GM19455 (cell line): ENCODE data around the gene PGS1.

Source experiments
- ATAC-seq: cut with Tn5 transposase; IDR thresholded peaks from one replicate; pipeline ENCODE4 v1.9.1; 2021; ENCODE audit not compliant: unreplicated experiment

The PGS1 gene

DNA sequence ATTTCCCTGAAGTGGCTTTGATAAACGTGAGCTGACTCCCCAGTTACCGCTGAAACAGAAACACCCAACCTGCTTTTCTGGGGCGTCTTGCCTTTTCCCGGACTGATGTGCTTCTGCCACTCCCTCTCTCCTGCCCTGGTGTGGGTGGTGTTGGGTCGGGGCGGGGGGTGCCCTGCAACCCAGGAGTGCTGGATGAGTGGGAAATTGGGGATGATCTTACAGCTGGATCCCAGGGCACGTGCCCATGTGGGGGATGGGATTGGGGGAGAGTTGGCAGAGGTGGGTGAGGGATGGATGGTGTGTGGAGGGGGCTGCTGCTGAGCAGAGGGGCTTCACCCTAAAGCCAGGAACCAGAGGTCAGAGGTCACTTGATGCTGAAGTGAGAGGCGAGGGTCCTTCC, 28.5 kb downstream of the PGS1 start:
- no peak for ATAC-seq

DNA sequence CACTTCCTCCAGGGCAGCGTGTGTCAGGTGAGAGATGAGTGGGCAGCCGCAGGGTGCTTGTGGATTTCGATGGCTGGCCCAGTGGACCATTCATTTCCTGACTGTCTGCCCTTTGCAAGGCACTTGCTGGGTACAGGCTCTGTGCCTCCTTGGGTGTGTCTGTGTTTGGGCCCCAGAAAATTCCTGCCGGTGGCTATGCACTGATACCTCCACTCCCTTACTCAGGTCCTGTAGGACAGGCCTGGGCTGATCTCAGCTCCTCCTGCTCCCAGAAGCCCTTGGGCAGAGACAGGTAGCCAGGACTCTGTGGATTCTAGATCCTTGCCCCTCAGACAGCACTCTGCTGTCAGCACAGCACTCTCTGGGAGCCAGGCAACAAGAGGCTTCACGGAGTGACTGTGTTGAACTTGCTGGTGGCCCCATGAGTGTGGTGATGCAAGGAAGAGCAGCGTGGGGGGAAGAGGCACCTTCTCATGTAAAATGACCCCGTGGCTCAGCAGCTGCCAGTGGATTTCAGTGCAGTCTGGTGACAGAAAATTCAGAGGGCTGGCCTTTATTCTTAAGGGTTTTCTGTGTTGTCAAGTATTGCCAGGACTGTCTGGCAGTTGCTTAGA, 29.0 kb downstream of the PGS1 start:
- ATAC-seq, result no peak

DNA sequence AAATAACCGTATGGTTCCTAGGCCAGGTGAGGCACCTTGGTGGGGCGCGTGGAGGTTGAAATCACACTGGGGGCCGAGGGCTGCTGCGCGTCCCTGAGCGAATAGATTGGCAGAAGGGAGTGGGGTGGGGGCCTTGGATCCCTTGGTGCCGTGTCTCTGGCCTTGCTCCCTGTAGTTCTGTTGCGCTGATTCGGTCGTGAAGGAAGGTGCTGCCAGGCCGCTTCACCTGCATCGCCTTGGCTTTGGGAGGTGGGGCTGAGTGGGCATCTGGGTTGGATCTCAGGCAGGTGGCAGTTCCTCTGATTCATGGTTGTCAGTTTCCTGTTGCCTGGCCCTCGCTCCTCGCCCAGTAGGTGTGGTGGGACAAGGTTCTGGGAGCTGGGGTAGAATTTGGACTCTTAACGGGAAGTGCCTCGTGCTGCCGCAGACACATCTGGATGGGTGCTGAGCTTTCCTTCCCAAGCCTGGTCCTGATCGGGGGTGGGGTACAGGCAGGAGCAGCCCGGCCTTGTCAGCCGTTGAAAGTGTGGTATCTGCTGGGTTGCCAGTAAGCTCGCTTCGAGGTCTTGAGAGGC, 30.1 kb downstream of the PGS1 start:
- ATAC-seq, result no peak

DNA sequence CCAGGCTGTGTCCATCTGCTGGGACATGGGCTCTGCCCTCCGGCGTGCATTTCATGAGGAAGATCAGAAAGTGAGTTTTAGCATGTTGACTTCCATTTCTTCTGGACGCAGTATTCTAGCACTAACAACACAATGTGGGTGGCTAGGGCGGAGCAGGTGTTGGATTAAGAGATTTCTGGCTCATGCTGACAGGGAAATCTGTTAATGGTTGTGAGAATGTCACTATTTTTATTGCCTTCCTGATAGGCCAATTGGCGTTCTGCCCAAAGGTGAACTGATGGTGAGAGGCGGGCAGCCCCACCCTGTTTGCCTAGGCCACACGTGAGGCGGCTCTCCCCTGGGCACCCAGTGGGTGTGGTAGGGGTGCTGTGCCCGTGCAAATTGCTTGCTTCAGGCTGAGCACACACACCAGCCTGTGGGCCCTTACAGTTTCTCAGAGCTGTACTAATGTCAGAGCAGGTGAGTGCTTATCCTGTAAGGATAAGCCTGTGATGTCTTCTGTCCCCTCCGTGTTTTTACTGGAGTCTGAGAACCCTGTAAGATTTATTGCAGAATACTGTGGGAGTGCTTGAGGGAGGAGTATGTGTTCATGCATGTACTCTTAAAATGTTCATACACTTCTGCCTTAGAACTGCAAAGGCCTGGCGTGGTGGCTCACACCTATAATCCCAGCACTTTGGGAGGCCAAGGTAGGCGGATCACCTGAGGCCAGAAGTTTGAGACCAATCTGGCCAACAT, 30.9 kb downstream of the PGS1 start:
- ATAC-seq, result no peak

DNA sequence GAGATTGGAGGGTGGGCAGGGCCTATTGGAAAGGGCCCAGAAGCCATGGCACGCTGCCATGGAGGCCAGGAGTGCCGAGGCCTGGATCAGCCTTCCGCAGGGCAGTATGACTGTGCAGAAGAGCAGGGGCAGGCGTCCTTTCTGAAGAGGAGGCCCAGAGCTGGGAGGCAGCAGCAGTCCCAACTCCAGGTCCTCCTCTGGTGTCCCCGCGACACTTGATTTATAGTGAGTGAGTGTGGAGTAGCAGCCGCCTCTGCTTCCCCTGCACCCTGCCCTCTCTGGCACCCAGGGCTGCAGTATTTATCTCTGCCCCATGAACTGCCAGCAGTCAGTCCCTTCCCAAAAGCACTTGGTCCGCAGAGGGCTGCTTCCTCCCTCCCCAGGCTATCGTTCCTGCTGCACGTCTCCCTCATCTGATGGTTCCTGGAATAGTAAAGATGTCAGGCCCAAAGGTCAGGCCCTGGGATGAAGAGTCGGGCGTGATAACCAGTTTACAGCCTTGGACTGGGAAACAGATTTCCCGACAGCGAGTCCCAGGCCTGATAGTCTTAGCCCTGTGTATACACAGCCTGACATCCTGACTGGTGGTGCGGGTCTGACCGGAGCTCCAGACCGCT, 32.9 kb downstream of the PGS1 start:
- ATAC-seq, result no peak

DNA sequence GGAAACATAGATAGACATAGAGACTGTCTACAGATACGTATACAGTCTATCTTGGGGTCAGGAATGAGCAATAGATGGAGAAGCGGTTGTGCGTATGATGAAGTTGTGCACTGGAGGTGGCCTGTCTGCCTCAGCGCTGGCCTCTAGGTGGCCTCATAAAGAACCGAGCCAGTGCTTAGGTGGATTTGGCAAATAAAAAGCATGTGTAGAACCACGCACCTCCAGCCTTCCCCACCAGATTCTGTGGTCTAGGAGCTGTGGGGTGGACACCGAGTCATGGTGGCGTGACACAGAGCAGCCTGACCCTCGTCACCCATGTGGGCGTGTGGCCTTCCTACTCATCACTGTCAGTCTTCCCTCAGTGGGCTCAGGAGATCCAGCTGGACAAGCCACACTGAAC, 34.0 kb downstream of the PGS1 start:
- no peak for ATAC-seq

DNA sequence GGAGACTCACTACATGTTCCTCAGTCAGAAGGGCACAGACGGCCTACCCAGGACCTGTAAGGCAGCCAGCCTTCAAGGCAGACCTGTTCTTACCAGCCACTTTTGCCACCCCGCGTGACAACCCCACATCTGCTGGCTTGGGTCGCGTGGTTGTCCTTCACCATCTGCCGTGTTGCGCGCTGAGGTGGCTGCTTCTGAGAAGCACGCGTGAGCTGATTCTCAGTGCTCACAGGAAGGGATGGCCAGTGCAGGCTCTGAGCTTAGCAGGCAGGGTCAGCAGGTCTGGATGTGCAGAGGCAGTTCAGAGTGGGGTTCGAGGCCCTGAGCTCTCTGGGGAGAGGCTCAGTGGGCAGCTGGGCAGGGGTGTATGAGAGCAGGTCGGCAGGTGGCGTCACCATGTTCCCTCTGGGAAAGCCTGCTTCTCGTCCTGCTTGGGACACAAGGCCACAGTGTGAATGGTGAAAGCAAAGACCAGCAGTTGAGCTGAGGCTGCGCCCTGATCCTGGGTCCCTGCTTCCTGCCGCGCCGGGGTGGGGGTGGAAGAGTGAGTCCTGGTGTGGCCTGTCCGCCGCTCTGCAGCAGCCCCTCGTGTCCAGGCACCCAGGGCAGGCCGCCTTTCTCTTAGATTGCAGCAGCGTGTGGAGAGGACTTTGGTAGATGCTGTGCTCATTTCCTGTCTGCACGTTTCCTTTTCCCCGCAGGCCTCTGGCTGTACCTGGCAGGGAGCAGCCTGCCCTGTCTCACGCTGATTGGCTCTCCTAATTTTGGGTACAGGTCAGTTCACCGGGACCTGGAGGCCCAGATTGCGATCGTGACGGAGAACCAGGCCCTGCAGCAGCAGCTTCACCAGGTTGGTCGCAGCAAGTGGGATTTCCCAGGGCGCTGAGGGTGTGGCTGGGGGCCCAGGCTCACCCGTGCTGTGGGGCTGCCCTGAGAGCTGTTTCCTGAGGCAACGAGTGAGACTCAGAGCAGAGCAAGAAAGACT, 36.0 kb downstream of the PGS1 start:
- no peak for ATAC-seq

DNA sequence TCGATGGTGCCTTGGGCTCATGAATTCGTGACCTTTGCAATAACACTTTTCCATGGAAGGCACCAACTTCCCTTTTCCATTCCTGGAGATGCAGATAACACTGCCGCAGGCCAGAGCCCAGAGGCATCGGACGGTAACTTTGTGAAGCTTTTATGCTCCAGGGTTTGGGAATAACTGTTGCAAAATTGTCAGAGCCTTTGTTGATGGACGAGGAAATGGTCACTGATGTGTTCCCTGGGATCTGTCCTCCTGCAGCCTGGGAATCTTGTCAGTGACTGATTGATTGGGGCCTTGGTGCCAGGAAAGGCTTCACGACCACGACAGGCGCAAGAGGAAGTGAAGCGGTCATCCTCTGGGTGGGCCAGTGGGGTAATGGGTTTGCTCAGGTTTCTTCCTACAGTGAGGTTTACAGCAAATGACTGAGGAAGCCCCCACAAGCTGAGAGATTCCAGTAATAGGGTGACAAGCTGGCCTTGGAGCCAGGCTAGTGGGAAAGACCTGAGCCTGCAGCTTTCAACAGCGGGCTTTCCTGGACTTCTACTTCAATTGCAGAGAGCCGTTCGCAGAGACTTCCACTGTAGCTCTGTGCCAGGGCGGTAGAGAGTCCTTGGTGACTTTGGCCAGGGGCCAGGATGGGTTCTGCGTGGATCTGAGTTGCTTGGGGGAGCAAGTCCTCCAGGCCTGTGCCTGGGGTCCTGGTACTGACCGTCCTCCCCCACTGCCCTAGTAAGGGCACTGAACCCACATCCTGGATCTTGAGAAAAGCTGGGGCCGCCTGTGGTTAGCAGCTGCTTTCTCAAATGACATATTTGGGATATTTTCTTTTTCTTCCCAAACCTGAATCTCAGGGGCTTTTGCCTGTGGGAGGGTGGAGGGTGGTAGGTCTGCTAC, 37.6 kb downstream of the PGS1 start:
- no peak for ATAC-seq

DNA sequence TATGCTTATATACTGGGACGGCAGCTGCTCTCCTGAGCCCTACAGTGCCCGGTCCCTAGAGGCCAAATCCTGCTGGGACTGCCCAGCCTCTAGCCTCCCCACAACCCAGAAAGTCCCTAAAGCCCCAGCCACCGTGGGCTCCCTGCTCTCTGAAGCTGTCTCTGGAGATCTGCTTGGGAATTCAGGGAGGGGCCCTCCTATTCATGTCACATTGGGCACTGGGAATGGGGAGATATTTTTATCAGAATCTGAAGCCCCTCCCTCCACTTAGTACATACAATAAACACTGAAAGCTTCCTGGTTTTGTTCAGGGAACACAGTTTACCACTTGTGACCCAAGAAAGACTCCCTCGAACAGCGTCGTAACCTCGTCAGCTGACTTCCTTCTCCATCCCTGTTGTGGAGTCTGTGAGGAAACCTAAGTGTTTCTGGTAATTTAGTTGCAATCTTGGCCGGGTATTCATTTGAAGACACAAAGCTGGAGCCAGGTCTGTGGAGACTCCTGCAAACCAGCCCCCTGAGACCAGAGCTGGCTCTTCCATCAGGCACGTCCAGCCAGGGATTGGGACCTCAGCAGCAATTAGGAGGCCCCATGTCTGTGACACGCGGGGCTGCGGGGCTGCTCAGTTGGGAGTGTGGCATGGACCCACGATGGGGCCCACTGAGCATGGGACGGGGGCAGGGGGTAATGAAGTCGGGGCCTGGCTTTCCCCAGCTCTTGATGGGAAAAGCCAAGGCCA, 38.5 kb downstream of the PGS1 start:
- no peak for ATAC-seq

DNA sequence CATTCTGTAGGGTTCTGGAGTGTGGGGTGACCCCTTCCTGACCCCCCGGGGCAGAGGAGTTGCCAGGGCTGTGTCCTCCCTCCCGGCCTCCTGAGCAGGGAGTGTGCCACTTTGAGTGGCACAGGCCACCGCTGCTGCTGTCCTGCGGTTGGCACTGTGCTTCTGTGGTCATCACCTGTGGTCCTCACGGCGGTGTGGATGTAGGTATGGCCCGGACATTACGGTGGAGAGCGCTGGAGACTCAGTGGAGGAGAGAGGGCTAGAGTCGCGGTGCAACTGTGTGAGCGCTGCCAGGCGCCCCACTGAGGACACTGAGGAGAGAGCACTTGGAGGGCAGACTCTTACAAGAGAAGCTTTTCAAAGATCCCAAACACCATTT, 39.1 kb downstream of the PGS1 start:
- no peak for ATAC-seq

DNA sequence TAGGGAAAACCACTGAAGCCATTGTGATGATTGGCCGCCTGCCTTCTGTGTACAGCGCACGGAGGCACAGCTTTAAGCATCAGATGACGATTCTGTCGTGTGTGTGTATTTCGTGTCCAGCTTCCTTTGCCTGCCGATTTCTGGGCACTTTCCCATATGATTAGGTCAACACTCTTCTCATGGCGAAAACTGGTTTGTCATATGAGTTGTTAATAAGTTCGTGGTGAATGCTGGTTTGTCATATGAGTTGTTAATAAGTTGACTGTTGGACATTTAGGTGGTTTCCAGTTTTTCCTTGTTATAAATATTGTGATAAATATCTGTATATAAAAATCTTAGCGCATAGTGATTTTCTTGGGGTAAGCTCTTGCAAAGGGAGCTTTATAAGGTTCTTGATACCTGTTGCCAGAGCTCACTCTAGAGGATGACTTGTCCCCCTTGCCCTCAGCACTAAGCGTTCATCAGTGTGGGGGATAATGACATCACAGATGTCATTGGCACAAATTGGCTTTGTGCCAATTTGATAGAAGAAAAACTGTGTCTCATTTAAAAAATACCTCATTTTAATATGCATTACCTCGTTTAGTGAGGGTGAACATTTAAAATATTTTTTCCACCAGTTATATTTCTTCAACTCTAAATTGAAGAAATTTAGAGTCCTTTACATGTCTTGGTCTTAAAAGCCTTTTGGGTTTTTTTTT, 40.0 kb downstream of the PGS1 start:
- ATAC-seq, result no peak

DNA sequence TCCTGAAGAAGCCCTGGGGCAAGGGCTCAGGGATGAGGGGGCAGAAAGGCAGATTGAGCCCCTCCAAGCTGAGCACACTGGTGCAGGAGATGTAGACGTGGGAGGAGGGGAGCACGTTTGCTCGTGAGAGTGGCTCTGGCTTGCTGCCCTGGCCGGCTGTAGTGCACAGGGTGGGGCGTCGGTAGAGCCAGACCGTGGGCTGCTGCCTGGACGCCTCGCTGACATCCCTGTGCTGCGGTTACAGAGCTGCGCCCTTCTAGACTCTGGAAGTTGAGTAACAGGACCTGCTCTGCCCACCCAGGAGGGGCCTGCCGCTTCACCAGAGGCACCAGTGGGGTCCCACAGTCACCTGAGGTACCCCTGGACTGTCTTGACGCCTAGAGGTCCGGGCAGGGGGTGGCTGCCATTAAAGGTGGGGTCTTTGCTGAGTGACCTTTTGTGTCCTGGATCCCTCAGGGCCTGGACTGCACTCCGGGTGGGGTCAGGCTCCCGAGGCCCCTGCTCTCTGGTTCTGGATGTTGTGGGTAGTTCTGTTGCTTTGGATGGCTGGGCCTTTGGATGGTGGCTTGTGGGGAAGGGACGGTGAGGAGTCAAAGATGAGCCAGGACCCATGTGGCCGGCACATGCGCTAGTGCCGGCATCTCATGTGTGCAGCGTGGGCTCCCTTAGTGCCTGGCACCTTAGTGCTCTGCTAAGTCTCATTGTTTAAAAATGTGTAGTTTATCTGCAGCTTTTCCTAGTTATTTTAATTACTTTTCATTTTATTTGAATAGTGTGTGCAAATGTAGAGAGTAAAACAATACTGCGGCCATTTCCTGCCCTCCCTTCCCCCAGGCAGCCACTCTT, 41.7 kb downstream of the PGS1 start:
- ATAC-seq, result no peak

DNA sequence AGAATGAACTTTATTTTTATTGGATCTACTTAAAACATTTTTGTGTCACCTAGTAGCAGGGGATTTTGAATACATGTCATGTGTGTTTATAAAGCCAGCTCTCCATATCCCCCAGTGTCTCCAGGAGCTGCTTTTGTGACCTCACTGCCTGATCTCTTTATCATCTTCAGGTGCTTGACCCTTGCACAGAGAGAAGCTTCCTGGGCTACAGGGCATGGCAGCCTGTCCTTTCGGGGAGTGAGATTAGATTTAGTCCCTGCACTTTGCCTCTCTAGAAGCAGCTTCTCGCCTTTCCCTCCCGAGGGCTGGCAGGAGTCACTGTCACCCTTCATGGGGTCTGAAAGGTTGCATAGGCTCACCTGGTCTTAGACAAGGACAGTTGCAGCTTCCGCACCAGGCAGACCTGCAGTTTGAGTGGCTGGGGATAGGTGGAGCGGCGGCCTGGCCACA, 42.7 kb downstream of the PGS1 start:
- ATAC-seq, result no peak

DNA sequence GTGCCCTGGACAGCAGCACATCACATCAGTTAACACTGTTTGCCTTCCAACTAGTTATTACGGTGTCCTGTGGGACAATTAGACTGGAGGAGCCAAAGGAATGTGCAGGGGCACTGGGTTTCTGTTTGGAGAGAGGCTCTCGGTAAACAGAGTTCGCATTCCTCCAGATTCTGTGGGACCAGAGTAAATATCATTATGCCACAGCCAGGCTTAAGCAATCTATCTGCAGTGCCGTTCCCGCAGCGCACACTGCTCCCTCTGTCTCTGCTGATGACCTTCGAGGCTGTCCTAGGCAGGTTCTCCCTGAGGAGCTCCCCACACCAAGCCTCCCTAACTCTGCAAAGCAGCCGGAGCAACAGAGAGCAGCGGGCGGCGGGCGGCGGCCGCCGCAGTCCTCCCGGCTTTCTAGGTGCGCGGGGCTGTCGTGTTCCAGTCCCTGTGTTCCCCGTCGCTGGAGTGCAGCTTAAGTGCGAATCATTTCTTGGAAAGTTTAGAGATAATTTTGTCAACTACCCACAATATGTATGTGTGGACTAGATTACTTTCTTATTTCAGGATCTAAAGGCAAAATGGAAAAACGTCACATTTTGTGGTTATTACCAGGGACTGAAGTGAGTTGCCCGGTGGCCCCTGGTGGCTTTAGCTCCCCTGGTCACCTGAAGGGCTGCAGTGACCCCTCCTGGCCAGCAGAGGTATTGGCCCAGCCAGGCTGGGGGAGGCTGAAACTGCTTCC, 43.3 kb downstream of the PGS1 start:
- no peak for ATAC-seq

DNA sequence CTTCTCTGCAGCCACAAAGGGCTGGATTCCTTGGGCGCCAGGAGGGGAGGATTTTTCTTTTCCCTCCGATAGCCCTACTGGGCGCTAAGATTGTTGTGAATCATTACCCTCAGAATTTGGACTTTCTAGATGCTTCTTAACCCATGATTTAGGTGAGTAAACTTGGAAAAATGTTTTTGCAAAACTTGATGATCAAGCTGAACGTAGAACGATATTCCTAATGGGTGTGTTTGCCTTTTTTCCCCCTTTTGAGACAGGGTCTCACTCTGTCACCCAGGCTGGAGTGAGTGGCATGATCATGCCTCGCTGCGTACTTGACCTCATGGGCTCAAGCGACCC, 43.8 kb downstream of the PGS1 start:
- ATAC-seq, result no peak

DNA sequence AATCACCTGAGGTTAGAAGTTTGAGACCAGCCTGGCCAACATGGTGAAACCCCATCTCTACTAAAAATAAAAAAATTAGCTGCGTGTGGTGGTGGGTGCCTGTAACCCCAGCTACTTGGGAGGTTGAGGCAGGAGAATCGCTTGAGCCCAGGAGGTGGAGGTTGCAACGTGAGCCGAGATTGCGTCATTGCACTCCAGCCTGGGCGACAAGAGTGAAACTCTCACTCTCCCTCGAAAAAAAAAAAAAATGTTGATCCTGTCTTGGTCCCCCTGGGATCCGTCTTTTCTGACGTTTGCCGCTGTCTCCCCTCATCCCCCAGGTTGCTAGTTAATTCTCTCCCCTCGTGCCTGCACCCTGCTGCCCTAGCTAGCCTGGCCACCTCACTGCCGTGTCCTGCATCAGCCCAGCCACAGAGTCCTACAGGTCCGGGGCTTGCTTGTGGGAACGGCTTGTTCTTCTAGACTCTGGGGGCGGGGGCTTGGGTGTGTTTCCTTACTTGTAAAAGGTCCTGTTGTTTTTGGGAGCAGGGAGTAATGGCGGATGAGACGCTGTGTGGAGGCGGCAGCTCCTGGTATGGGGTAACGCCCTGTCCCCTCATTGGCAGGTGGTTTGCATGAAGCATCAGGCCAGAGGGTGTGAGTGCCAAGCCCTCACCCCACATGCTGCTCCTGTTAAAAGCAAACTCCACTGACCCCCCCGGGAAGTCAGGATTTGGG, 44.6 kb downstream of the PGS1 start:
- no peak for ATAC-seq
